Measurements from ENCODE around the gene PITPNC1.
A peak's percentile ranks its signal among the peaks of the same experiment; 100 is the strongest.
"Not testable (repeated sequence)": the region's sequence is repeated elsewhere in the genome, so short reads cannot be mapped to it uniquely, and the experiment has no call there.

PITPNC1 gene

GRCh38 chr17:67427424-67427823 is 50.3 kb downstream of the PITPNC1 start:
- Histone ChIP-seq H3K9ac (ENCODE audit: low read depth in 1 of 2, low read length in 2 of 2) (no peak overlapping the region), H3K36me3 (ENCODE audit: control insufficient read depth in 1 of 2, insufficient read depth in 2 of 2, low read length in 2 of 2) (no peaks in the 10 kb centered on the region), H3K4me3 (ENCODE audit: low read depth in 1 of 2, low read length in 2 of 2) (no peak overlapping the region)

GRCh38 chr17:67430515-67430914 is 53.4 kb downstream of the PITPNC1 start:
- H3K9ac ChIP-seq (ENCODE audit: low read depth in 1 of 2, low read length in 2 of 2); H3K4me1 ChIP-seq (ENCODE audit: control insufficient read depth in 1 of 2, insufficient read depth in 2 of 2, low read length in 2 of 2); H3K27me3 ChIP-seq (ENCODE audit: control insufficient read depth in 1 of 2, insufficient read depth in 2 of 2, low read length in 2 of 2); H3K36me3 ChIP-seq (ENCODE audit: control insufficient read depth in 1 of 2, insufficient read depth in 2 of 2, low read length in 2 of 2); H3K27ac ChIP-seq (ENCODE audit: low read depth, low read length); H3K9me3 ChIP-seq (ENCODE audit: control insufficient read depth in 1 of 2, low read length in 2 of 2); H3K4me3 ChIP-seq (ENCODE audit: low read depth in 1 of 2, low read length in 2 of 2): not testable (repeated sequence)

More at GRCh38 chr17:67427424-67427823, 50.3 kb downstream of the PITPNC1 start:
- no peaks in the 10 kb centered on the region for H3K27me3 ChIP-seq (ENCODE audit: control insufficient read depth in 1 of 2, insufficient read depth in 2 of 2, low read length in 2 of 2)
- H3K4me1 ChIP-seq (ENCODE audit: control insufficient read depth in 1 of 2, insufficient read depth in 2 of 2, low read length in 2 of 2): peaks cover 15% of the 10 kb centered on the region in 2 donors
- no peaks in the 10 kb centered on the region for H3K9me3 ChIP-seq (ENCODE audit: control insufficient read depth in 1 of 2, low read length in 2 of 2)
- no peak overlapping the region for H3K27ac ChIP-seq (ENCODE audit: low read depth, low read length)

- Histone ChIP-seq H3K27me3 (ENCODE audit: control insufficient read depth in 1 of 2, insufficient read depth in 2 of 2, low read length in 2 of 2) (no peaks in the 10 kb centered on the region), H3K4me3 (ENCODE audit: low read depth in 1 of 2, low read length in 2 of 2) (no peak overlapping the region), H3K9ac (ENCODE audit: low read depth in 1 of 2, low read length in 2 of 2) (no peak overlapping the region), H3K4me1 (ENCODE audit: control insufficient read depth in 1 of 2, insufficient read depth in 2 of 2, low read length in 2 of 2) (peaks cover 0 to 11% of the 10 kb centered on the region in 2 donors), H3K9me3 (ENCODE audit: control insufficient read depth in 1 of 2, low read length in 2 of 2) (no peaks in the 10 kb centered on the region), H3K27ac (ENCODE audit: low read depth, low read length) (no peak overlapping the region), H3K36me3 (ENCODE audit: control insufficient read depth in 1 of 2, insufficient read depth in 2 of 2, low read length in 2 of 2) (no peaks in the 10 kb centered on the region)
Measured at GRCh38 chr17:67431249-67432015, 54.4 kb downstream of the PITPNC1 start.

GRCh38 chr17:67433248-67433924 is 56.3 kb downstream of the PITPNC1 start:
- Histone ChIP-seq H3K9ac (ENCODE audit: low read depth in 1 of 2, low read length in 2 of 2) (no peak overlapping the region), H3K36me3 (ENCODE audit: control insufficient read depth in 1 of 2, insufficient read depth in 2 of 2, low read length in 2 of 2) (no peaks in the 10 kb centered on the region), H3K4me1 (ENCODE audit: control insufficient read depth in 1 of 2, insufficient read depth in 2 of 2, low read length in 2 of 2) (peaks cover 0 to 13% of the 10 kb centered on the region in 2 donors), H3K27ac (ENCODE audit: low read depth, low read length) (no peak overlapping the region), H3K27me3 (ENCODE audit: control insufficient read depth in 1 of 2, insufficient read depth in 2 of 2, low read length in 2 of 2) (no peaks in the 10 kb centered on the region), H3K4me3 (ENCODE audit: low read depth in 1 of 2, low read length in 2 of 2) (no peak overlapping the region), H3K9me3 (ENCODE audit: control insufficient read depth in 1 of 2, low read length in 2 of 2) (no peaks in the 10 kb centered on the region)

GRCh38 chr17:67434061-67434525 is 57.0 kb downstream of the PITPNC1 start:
- no peak overlapping the region for H3K9ac ChIP-seq (ENCODE audit: low read depth in 1 of 2, low read length in 2 of 2)
- no peak overlapping the region for H3K27ac ChIP-seq (ENCODE audit: low read depth, low read length)
- H3K36me3 ChIP-seq (ENCODE audit: control insufficient read depth in 1 of 2, insufficient read depth in 2 of 2, low read length in 2 of 2): no peaks in the 10 kb centered on the region
- peaks cover 0 to 13% of the 10 kb centered on the region in 2 donors for H3K4me1 ChIP-seq (ENCODE audit: control insufficient read depth in 1 of 2, insufficient read depth in 2 of 2, low read length in 2 of 2)
- no peak overlapping the region for H3K4me3 ChIP-seq (ENCODE audit: low read depth in 1 of 2, low read length in 2 of 2)
- H3K9me3 ChIP-seq (ENCODE audit: control insufficient read depth in 1 of 2, low read length in 2 of 2): no peaks in the 10 kb centered on the region
- H3K27me3 ChIP-seq (ENCODE audit: control insufficient read depth in 1 of 2, insufficient read depth in 2 of 2, low read length in 2 of 2): no peaks in the 10 kb centered on the region

- no peaks in the 10 kb centered on the region for H3K36me3 ChIP-seq (ENCODE audit: control insufficient read depth in 1 of 2, insufficient read depth in 2 of 2, low read length in 2 of 2)
- peaks cover 0 to 13% of the 10 kb centered on the region in 2 donors for H3K4me1 ChIP-seq (ENCODE audit: control insufficient read depth in 1 of 2, insufficient read depth in 2 of 2, low read length in 2 of 2)
- no peaks in the 10 kb centered on the region for H3K9me3 ChIP-seq (ENCODE audit: control insufficient read depth in 1 of 2, low read length in 2 of 2)
- H3K27ac ChIP-seq (ENCODE audit: low read depth, low read length): peak overlapping the region; percentile 41
- H3K4me3 ChIP-seq (ENCODE audit: low read depth in 1 of 2, low read length in 2 of 2): peak overlapping the region in 1 of 2 donors; percentile 21
- no peaks in the 10 kb centered on the region for H3K27me3 ChIP-seq (ENCODE audit: control insufficient read depth in 1 of 2, insufficient read depth in 2 of 2, low read length in 2 of 2)
- no peak overlapping the region for H3K9ac ChIP-seq (ENCODE audit: low read depth in 1 of 2, low read length in 2 of 2)
Measured at GRCh38 chr17:67435122-67435521, 58.0 kb downstream of the PITPNC1 start.

- Histone ChIP-seq H3K27me3 (ENCODE audit: control insufficient read depth in 1 of 2, insufficient read depth in 2 of 2, low read length in 2 of 2) (no peaks in the 10 kb centered on the region), H3K9ac (ENCODE audit: low read depth in 1 of 2, low read length in 2 of 2) (no peak overlapping the region), H3K4me1 (ENCODE audit: control insufficient read depth in 1 of 2, insufficient read depth in 2 of 2, low read length in 2 of 2) (peaks cover 0 to 13% of the 10 kb centered on the region in 2 donors), H3K9me3 (ENCODE audit: control insufficient read depth in 1 of 2, low read length in 2 of 2) (no peaks in the 10 kb centered on the region), H3K36me3 (ENCODE audit: control insufficient read depth in 1 of 2, insufficient read depth in 2 of 2, low read length in 2 of 2) (no peaks in the 10 kb centered on the region), H3K27ac (ENCODE audit: low read depth, low read length) (peak overlapping the region; percentile 20), H3K4me3 (ENCODE audit: low read depth in 1 of 2, low read length in 2 of 2) (no peak overlapping the region)
Measured at GRCh38 chr17:67435786-67436185, 58.7 kb downstream of the PITPNC1 start.

- no peaks in the 10 kb centered on the region for H3K36me3 ChIP-seq (ENCODE audit: control insufficient read depth in 1 of 2, insufficient read depth in 2 of 2, low read length in 2 of 2)
- no peak overlapping the region for H3K4me3 ChIP-seq (ENCODE audit: low read depth in 1 of 2, low read length in 2 of 2)
- peak overlapping the region; percentile 20 for H3K27ac ChIP-seq (ENCODE audit: low read depth, low read length)
- H3K9ac ChIP-seq (ENCODE audit: low read depth in 1 of 2, low read length in 2 of 2): peak overlapping the region in 1 of 2 donors; percentile 4
- no peaks in the 10 kb centered on the region for H3K27me3 ChIP-seq (ENCODE audit: control insufficient read depth in 1 of 2, insufficient read depth in 2 of 2, low read length in 2 of 2)
- peaks cover 0 to 13% of the 10 kb centered on the region in 2 donors for H3K4me1 ChIP-seq (ENCODE audit: control insufficient read depth in 1 of 2, insufficient read depth in 2 of 2, low read length in 2 of 2)
- no peaks in the 10 kb centered on the region for H3K9me3 ChIP-seq (ENCODE audit: control insufficient read depth in 1 of 2, low read length in 2 of 2)
Measured at GRCh38 chr17:67436233-67436632, 59.2 kb downstream of the PITPNC1 start.

- Histone ChIP-seq H3K9ac (ENCODE audit: low read depth in 1 of 2, low read length in 2 of 2) (no peak overlapping the region), H3K27me3 (ENCODE audit: control insufficient read depth in 1 of 2, insufficient read depth in 2 of 2, low read length in 2 of 2) (no peaks in the 10 kb centered on the region), H3K27ac (ENCODE audit: low read depth, low read length) (no peak overlapping the region), H3K9me3 (ENCODE audit: control insufficient read depth in 1 of 2, low read length in 2 of 2) (no peaks in the 10 kb centered on the region), H3K36me3 (ENCODE audit: control insufficient read depth in 1 of 2, insufficient read depth in 2 of 2, low read length in 2 of 2) (no peaks in the 10 kb centered on the region), H3K4me1 (ENCODE audit: control insufficient read depth in 1 of 2, insufficient read depth in 2 of 2, low read length in 2 of 2) (peaks cover 0 to 18% of the 10 kb centered on the region in 2 donors), H3K4me3 (ENCODE audit: low read depth in 1 of 2, low read length in 2 of 2) (no peak overlapping the region)
Measured at GRCh38 chr17:67438667-67439066, 61.6 kb downstream of the PITPNC1 start.

GRCh38 chr17:67439269-67439668 is 62.2 kb downstream of the PITPNC1 start:
- Histone ChIP-seq H3K9me3 (ENCODE audit: control insufficient read depth in 1 of 2, low read length in 2 of 2) (no peaks in the 10 kb centered on the region), H3K36me3 (ENCODE audit: control insufficient read depth in 1 of 2, insufficient read depth in 2 of 2, low read length in 2 of 2) (no peaks in the 10 kb centered on the region), H3K27me3 (ENCODE audit: control insufficient read depth in 1 of 2, insufficient read depth in 2 of 2, low read length in 2 of 2) (no peaks in the 10 kb centered on the region), H3K9ac (ENCODE audit: low read depth in 1 of 2, low read length in 2 of 2) (no peak overlapping the region), H3K4me1 (ENCODE audit: control insufficient read depth in 1 of 2, insufficient read depth in 2 of 2, low read length in 2 of 2) (peaks cover 0 to 18% of the 10 kb centered on the region in 2 donors), H3K4me3 (ENCODE audit: low read depth in 1 of 2, low read length in 2 of 2) (no peak overlapping the region), H3K27ac (ENCODE audit: low read depth, low read length) (no peak overlapping the region)

Measured in duodenal mucosa (tissue), 2 donors.